Posterior vena cava (tissue), 2 donors: ENCODE measurements around the gene KIAA0232. TPM values are rescaled to one million over a fixed set of nuclear protein-coding genes. Genes with fewer than 3 reads are reported as not detected.
"Not testable (repeated sequence)": the region's sequence is repeated elsewhere in the genome, so short reads cannot be mapped to it uniquely, and the experiment has no call there.

Source experiments
- DNase-seq: peaks from one replicate; pipeline ENCODE4 v3.0.0-alpha.2; 2020; ENCODE audit warnings: low spot score
- intact Hi-C, 2 donors: fragments of 100-400 bp; cut with DNase I; formaldehyde crosslinking; loops; one replicate each; pipeline versions ENCODE4 v1.14.1 to v1.14.2; 2022 to 2023
- total RNA-seq, 2 donors: library from RNA; stranded (reverse); fragmentation: NEBNext Ultra II Directional; extraction: Animal tissue kit (Norgen Biotek cat#: 25700); gene quantifications; one replicate each; pipeline ENCODE4 v1.2.1, GENCODE V29; 2021
- donor health status: DM: yes; HTN: yes; CAD: no.
- donor health status: DM: yes; HTN: yes; CAD: no.

Gene KIAA0232
- total RNA-seq, 2 donors from 2014 or later = 29.1 to 32.9 TPM

GRCh38 chr4:6794189-6794588 is 11.7 kb downstream of the KIAA0232 start:
- no peak for DNase-seq
- intact Hi-C loops = no loop called here

- no peak for DNase-seq
- intact Hi-C loops = no loop called here
These were observed 13.3 kb downstream of the KIAA0232 start for GRCh38 chr4:6795821-6796220.

GRCh38 chr4:6797368-6797767 is 14.8 kb downstream of the KIAA0232 start:
- intact Hi-C loops, DNase-seq: not testable (repeated sequence)

GRCh38 chr4:6799091-6799490 is 16.6 kb downstream of the KIAA0232 start:
- intact Hi-C loops = no loop called here
- DNase-seq = no peak

GRCh38 chr4:6802025-6802424 is 19.5 kb downstream of the KIAA0232 start:
- DNase-seq = no peak

GRCh38 chr4:6802626-6803025 is 20.1 kb downstream of the KIAA0232 start:
- DNase-seq = no peak
- intact Hi-C loops = no loop called here

More at GRCh38 chr4:6802025-6802424, 19.5 kb downstream of the KIAA0232 start:
- intact Hi-C loops = no loop called here

GRCh38 chr4:6803246-6803645 is 20.7 kb downstream of the KIAA0232 start:
- intact Hi-C loops = no loop called here
- no peak for DNase-seq

- DNase-seq = no peak
- intact Hi-C loops = no loop called here
These were observed 21.7 kb downstream of the KIAA0232 start for GRCh38 chr4:6804082-6804752.

GRCh38 chr4:6806924-6807626 is 24.5 kb downstream of the KIAA0232 start:
- DNase-seq = no peak
- intact Hi-C loops = no loop called here

GRCh38 chr4:6808259-6808658 is 25.7 kb downstream of the KIAA0232 start:
- intact Hi-C loops = no loop called here
- DNase-seq = no peak

GRCh38 chr4:6811165-6811564 is 28.6 kb downstream of the KIAA0232 start:
- intact Hi-C loops = no loop called here
- DNase-seq = no peak

GRCh38 chr4:6812766-6813165 is 30.2 kb downstream of the KIAA0232 start:
- intact Hi-C loops = no loop called here
- no peak for DNase-seq

- intact Hi-C loops = no loop called here
- no peak for DNase-seq
These were observed 31.2 kb downstream of the KIAA0232 start for GRCh38 chr4:6813725-6814124.

- DNase-seq = no peak
- intact Hi-C loops = no loop called here
These were observed 32.7 kb downstream of the KIAA0232 start for GRCh38 chr4:6815029-6815836.

GRCh38 chr4:6819295-6819694 is 36.8 kb downstream of the KIAA0232 start:
- DNase-seq = no peak
- intact Hi-C loops = no loop called here

GRCh38 chr4:6820695-6821094 is 38.2 kb downstream of the KIAA0232 start:
- intact Hi-C loops = no loop called here
- DNase-seq = no peak

- intact Hi-C loops = no loop called here
- no peak for DNase-seq
These were observed 41.5 kb downstream of the KIAA0232 start for GRCh38 chr4:6824071-6824470.

GRCh38 chr4:6824772-6825402 is 42.4 kb downstream of the KIAA0232 start:
- intact Hi-C loops = no loop called here
- no peak for DNase-seq

GRCh38 chr4:6825403-6825802 is 42.9 kb downstream of the KIAA0232 start:
- DNase-seq = no peak
- intact Hi-C loops = no loop called here
